Bone marrow (tissue), 2 donors: ENCODE measurements around the gene ZNRF3.
A peak's percentile ranks its signal among the peaks of the same experiment; 100 is the strongest.
"Not testable (repeated sequence)": the region's sequence is repeated elsewhere in the genome, so short reads cannot be mapped to it uniquely, and the experiment has no call there.

ENCODE experiments used
- DNase-seq, 2 donors: peaks; one replicate each; lab custom pipeline; 2025; lab: John Stamatoyannopoulos, UW

Gene ZNRF3

GRCh38 chr22:29039148-29039547, 155.8 kb downstream of the ZNRF3 start:
- no peak for DNase-seq

GRCh38 chr22:29039684-29040083, 156.3 kb downstream of the ZNRF3 start:
- DNase-seq: not testable (repeated sequence)

- DNase-seq: peak; percentile 4 to 47
These were observed 157.3 kb downstream of the ZNRF3 start for GRCh38 chr22:29040385-29041275.

- no peak for DNase-seq
These were observed 158.0 kb downstream of the ZNRF3 start for GRCh38 chr22:29041408-29041807.

GRCh38 chr22:29043906-29044575, 160.7 kb downstream of the ZNRF3 start:
- no peak for DNase-seq

GRCh38 chr22:29044657-29045176, 161.3 kb downstream of the ZNRF3 start:
- no peak for DNase-seq

GRCh38 chr22:29048822-29049654, 165.7 kb downstream of the ZNRF3 start:
- no peak for DNase-seq

- DNase-seq: no peak
These were observed 166.4 kb downstream of the ZNRF3 start for GRCh38 chr22:29049655-29050263.

- DNase-seq: no peak
These were observed 167.1 kb downstream of the ZNRF3 start for GRCh38 chr22:29050457-29050856.

GRCh38 chr22:29053048-29053702, 169.8 kb downstream of the ZNRF3 start:
- DNase-seq: no peak

- DNase-seq: no peak
These were observed 170.9 kb downstream of the ZNRF3 start for GRCh38 chr22:29054251-29054767.

- no peak for DNase-seq
These were observed 171.9 kb downstream of the ZNRF3 start for GRCh38 chr22:29055192-29055830.

GRCh38 chr22:29056472-29056871, 173.1 kb downstream of the ZNRF3 start:
- DNase-seq: no peak

GRCh38 chr22:29060251-29060869, 177.0 kb downstream of the ZNRF3 start:
- DNase-seq: no peak

GRCh38 chr22:29060931-29061330, 177.6 kb downstream of the ZNRF3 start:
- DNase-seq: no peak

GRCh38 chr22:29061773-29062172, 178.4 kb downstream of the ZNRF3 start, which contains the start of gene C22orf31:
Gene C22orf31, minus strand, starts transcription at chr22:29061831. Its CDS starts 39 bp downstream, at chr22:29061792.
- no peak for DNase-seq

GRCh38 chr22:29062286-29062821, 179.0 kb downstream of the ZNRF3 start:
- no peak for DNase-seq

GRCh38 chr22:29065468-29066190, 182.3 kb downstream of the ZNRF3 start:
- DNase-seq: no peak

- no peak for DNase-seq
These were observed 186.1 kb downstream of the ZNRF3 start for GRCh38 chr22:29069463-29069862.
